ENCODE results near the gene MAG. TPM values are rescaled to one million over a fixed set of nuclear protein-coding genes. Genes with fewer than 3 reads are reported as not detected.

MAG gene
- total and polyA plus RNA-seq, 9 of the 15 experiments (the other 6 are each of a cell fraction or from before 2014, with no cell fraction given), result 0.11 to 10.0 (median 1.6) TPM

DNA sequence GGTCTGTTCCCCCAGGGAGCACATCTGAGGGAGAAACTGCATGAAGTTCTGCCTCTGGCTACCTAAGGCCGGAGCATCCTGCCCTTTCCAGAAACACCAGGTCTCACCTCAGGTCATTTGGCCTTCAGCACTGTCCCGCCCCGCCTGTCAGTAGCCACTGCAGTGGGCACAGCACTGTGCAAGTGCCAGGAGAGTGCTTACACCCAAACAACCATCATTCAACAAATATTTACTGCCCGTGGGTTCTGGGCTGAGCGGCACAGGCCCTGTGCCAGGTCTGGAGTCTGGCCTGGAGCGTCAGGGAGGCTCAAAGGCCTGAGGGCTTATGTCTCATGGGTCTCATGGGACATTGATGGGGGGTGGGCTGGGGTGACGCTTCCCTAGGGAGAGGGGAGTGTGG is 20.4 kb upstream of the MAG start:
- no peaks in the 10 kb centered on the region for H4K20me1 ChIP-seq (replicated peaks; ENCODE audit: control insufficient read depth, insufficient read depth, low read length)
- H3K9me3 ChIP-seq (replicated peaks; ENCODE audit: control insufficient read depth, insufficient read depth, low read depth, low read length), result no peaks in the 10 kb centered on the region
- BruUV-seq (replicated peaks), result no TSS peak
- no peak overlapping the region for H2AFZ ChIP-seq (ENCODE audit: low read depth, low read length)
- no peak for ATAC-seq
- over 99% methylated on average over 7 of the region's 7 CpGs for WGBS (ENCODE audit: insufficient coverage, low coverage, missing lambda C conversion rate)
- POLR2A ChIA-PET, result no interaction called here
- CTCF ChIA-PET (ENCODE audit: low intra/inter-chr PET ratio), result interaction anchor here (0.5 kb wide), 1 partner anchor 18 kb away, joined by 3 read pairs; no protein-coding TSS in a partner anchor
- intact Hi-C loops (cut with micrococcal nuclease) (no loop called here), in situ Hi-C loops (cut with MboI) (loop anchor here (10.0 kb wide), 2 partner anchors 63 to 193 kb away; no protein-coding TSS in a partner anchor)
- no peak for DNase-seq (ENCODE audit: extremely low read depth in 1 of 4, low spot score in 3 of 4)
- H3K36me3 ChIP-seq (ENCODE audit: control insufficient read depth, insufficient read depth, low read length), result peaks cover 65% of the 10 kb centered on the region; the same call in 2 of the 3 replicates
- TF ChIP-seq MED1 (CRISPR knock-in tag; IDR thresholded peaks at IDR 0.05; ENCODE audit: borderline replicate concordance), result no peak
- TF ChIP-seq ELF2 (CRISPR knock-in tag; IDR thresholded peaks at IDR 0.05), result no peak
- TF ChIP-seq RBM15 (IDR thresholded peaks at IDR 0.05; ENCODE audit: insufficient read depth, low read length), result no peak
- peak; percentile 53 for TF ChIP-seq RBFOX2 (IDR thresholded peaks at IDR 0.05; ENCODE audit: low read depth, low read length)
- no peak for TF ChIP-seq THRAP3 (IDR thresholded peaks at IDR 0.05; ENCODE audit: borderline replicate concordance)
- H3K9ac ChIP-seq (ENCODE audit: insufficient read depth in 1 of 2, low read depth in 2 of 2, low read length in 2 of 2), result peak overlapping the region in 1 of 2 experiments; percentile 54; a peak in 1 of 4 replicates
- H3K4me1 ChIP-seq (replicated peaks in 1 of 2; ENCODE audit: control insufficient read depth in 2 of 2, insufficient read depth in 2 of 2, low read length in 2 of 2), result peaks cover 13 to 34% of the 10 kb centered on the region in 2 experiments
- no peaks in the 10 kb centered on the region for H3K27me3 ChIP-seq (ENCODE audit: control insufficient read depth in 2 of 2, insufficient read depth in 2 of 2, low read length in 2 of 2)
- H3K4me3 ChIP-seq, result no peak overlapping the region
- H3K27ac ChIP-seq (ENCODE audit: extremely low read depth, low read depth, low read length), result no peak overlapping the region
- H3K4me2 ChIP-seq (ENCODE audit: insufficient read depth, low read length), result no peak overlapping the region
- no peak for FAIRE-seq
- no peaks in the 10 kb centered on the region for H3K9me1 ChIP-seq (ENCODE audit: control insufficient read depth, insufficient read depth, low read length)
- peaks cover 20% of the 10 kb centered on the region for H3K79me2 ChIP-seq (ENCODE audit: control insufficient read depth, insufficient read depth, low read length)

All from K562 (cell line).